ENCODE results near the gene MARCO. TPM values are rescaled to one million over a fixed set of nuclear protein-coding genes. Genes with fewer than 3 reads are reported as not detected.

The MARCO gene
- total RNA-seq, 1 donor from 2014 or later: 0.80 TPM

Other genes starting within 250 kb of the MARCO start
- gene EN1, start 94.5 kb upstream of the MARCO start, total RNA-seq: 0.08 TPM
- not detected for gene C1QL2, start 216.6 kb downstream of the MARCO start, total RNA-seq

Data from esophagus mucosa (tissue), 1 donor.